ENCODE measurements around the gene CD44. TPM values are rescaled to one million over a fixed set of nuclear protein-coding genes. Genes with fewer than 3 reads are reported as not detected.

The CD44 gene
- total RNA-seq, 2 donors from 2014 or later: 166 to 203 TPM

GRCh38 chr11:35171226-35171625, 32.3 kb downstream of the CD44 start:
- intact Hi-C loops (cut with DNase I): no loop called here
- H3K4me1 ChIP-seq (replicated peaks): peaks cover 9% of the 10 kb centered on the region

GRCh38 chr11:35173011-35173511, 34.1 kb downstream of the CD44 start:
- intact Hi-C loops (cut with DNase I): no loop called here
- Histone ChIP-seq H3K9me3 (no peaks in the 10 kb centered on the region), H3K4me1 (replicated peaks) (peaks cover 3% of the 10 kb centered on the region), H3K4me3 (no peak overlapping the region), H3K36me3 (no peaks in the 10 kb centered on the region), H3K27me3 (replicated peaks; ENCODE audit: insufficient read depth) (no peaks in the 10 kb centered on the region), H3K27ac (no peak overlapping the region)
- WGBS: 52% methylated on average over 2 of the region's 2 CpGs
- TF ChIP-seq POLR2AphosphoS5 (IDR thresholded peaks at IDR 0.05) (no peak), CTCF (IDR thresholded peaks at IDR 0.05) (no peak), POLR2A (IDR thresholded peaks at IDR 0.05) (no peak)
- no peak for DNase-seq (ENCODE audit: low spot score)

More at GRCh38 chr11:35171226-35171625, 32.3 kb downstream of the CD44 start:
- Histone ChIP-seq H3K4me3 (no peak overlapping the region), H3K9me3 (no peaks in the 10 kb centered on the region), H3K27ac (no peak overlapping the region), H3K27me3 (replicated peaks; ENCODE audit: insufficient read depth) (no peaks in the 10 kb centered on the region), H3K36me3 (no peaks in the 10 kb centered on the region)
- no peak for TF ChIP-seq POLR2AphosphoS5 (IDR thresholded peaks at IDR 0.05)
- TF ChIP-seq CTCF (IDR thresholded peaks at IDR 0.05): no peak
- TF ChIP-seq POLR2A (IDR thresholded peaks at IDR 0.05): no peak
- 70% methylated on average over 1 of the region's 1 CpG for WGBS
- no peak for DNase-seq (ENCODE audit: low spot score)

- Histone ChIP-seq H3K36me3 (no peaks in the 10 kb centered on the region), H3K4me3 (no peak overlapping the region), H3K4me1 (replicated peaks) (peaks cover 3% of the 10 kb centered on the region), H3K27ac (no peak overlapping the region), H3K9me3 (no peaks in the 10 kb centered on the region), H3K27me3 (replicated peaks; ENCODE audit: insufficient read depth) (no peaks in the 10 kb centered on the region)
- 63% methylated on average over 3 of the region's 3 CpGs for WGBS
- DNase-seq (ENCODE audit: low spot score): no peak
- intact Hi-C loops (cut with DNase I): no loop called here
- TF ChIP-seq CTCF (IDR thresholded peaks at IDR 0.05): no peak
- no peak for TF ChIP-seq POLR2AphosphoS5 (IDR thresholded peaks at IDR 0.05)
- no peak for TF ChIP-seq POLR2A (IDR thresholded peaks at IDR 0.05)
These were observed 34.9 kb downstream of the CD44 start for GRCh38 chr11:35173616-35174566.

GRCh38 chr11:35174666-35175065, 35.7 kb downstream of the CD44 start:
- intact Hi-C loops (cut with DNase I): no loop called here
- no peak for DNase-seq (ENCODE audit: low spot score)
- H3K4me1 ChIP-seq (replicated peaks): peaks cover 8% of the 10 kb centered on the region

GRCh38 chr11:35177370-35177769, 38.4 kb downstream of the CD44 start:
- Histone ChIP-seq H3K27me3 (replicated peaks; ENCODE audit: insufficient read depth) (no peaks in the 10 kb centered on the region), H3K27ac (no peak overlapping the region), H3K4me3 (no peak overlapping the region), H3K36me3 (no peaks in the 10 kb centered on the region), H3K9me3 (no peaks in the 10 kb centered on the region), H3K4me1 (replicated peaks) (peaks cover 9% of the 10 kb centered on the region)
- WGBS: 90% methylated on average over 5 of the region's 5 CpGs
- no peak for TF ChIP-seq CTCF (IDR thresholded peaks at IDR 0.05)
- TF ChIP-seq POLR2A (IDR thresholded peaks at IDR 0.05): no peak
- no peak for TF ChIP-seq POLR2AphosphoS5 (IDR thresholded peaks at IDR 0.05)
- intact Hi-C loops (cut with DNase I): no loop called here
- no peak for DNase-seq (ENCODE audit: low spot score)

More at GRCh38 chr11:35174666-35175065, 35.7 kb downstream of the CD44 start:
- no peak for TF ChIP-seq POLR2AphosphoS5 (IDR thresholded peaks at IDR 0.05)
- no peak for TF ChIP-seq POLR2A (IDR thresholded peaks at IDR 0.05)
- Histone ChIP-seq H3K27ac (no peak overlapping the region), H3K27me3 (replicated peaks; ENCODE audit: insufficient read depth) (no peaks in the 10 kb centered on the region), H3K9me3 (no peaks in the 10 kb centered on the region), H3K36me3 (no peaks in the 10 kb centered on the region), H3K4me3 (no peak overlapping the region)
- WGBS: 48% methylated on average over 3 of the region's 3 CpGs
